ENCODE data around the gene PKN2.

PKN2 gene

GRCh38 chr1:88736633-88737248 is 52.7 kb downstream of the PKN2 start:
- no peak for DNase-seq

DNA sequence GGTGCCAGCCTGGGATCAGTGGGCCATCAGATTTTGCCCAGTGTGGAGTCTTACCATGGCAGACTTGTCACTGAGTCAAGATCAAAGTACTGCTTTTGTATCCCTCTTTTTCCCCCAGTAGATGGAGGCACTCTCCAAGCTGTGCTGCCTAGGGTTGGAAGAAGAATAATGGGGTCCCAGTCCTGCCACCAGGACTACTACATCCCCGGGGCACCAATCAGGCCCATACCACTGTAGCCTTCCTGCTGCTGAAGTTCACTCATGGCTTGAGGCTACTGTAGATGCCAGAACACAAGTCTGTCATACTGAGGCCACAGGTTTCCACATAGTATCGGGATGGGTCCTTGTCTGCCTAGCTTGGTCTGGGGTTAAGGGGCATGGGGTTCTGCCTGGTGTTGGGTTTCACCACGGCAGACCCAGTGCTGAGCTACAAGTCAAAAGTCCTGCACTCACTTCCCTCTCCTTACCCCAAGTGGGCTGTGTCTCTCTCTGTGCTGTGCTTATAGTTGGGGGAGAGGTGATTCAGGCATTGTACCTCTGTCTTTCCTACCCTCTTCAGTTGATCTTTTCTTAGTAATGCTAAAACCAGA is 53.4 kb downstream of the PKN2 start:
- no peak for DNase-seq

DNA sequence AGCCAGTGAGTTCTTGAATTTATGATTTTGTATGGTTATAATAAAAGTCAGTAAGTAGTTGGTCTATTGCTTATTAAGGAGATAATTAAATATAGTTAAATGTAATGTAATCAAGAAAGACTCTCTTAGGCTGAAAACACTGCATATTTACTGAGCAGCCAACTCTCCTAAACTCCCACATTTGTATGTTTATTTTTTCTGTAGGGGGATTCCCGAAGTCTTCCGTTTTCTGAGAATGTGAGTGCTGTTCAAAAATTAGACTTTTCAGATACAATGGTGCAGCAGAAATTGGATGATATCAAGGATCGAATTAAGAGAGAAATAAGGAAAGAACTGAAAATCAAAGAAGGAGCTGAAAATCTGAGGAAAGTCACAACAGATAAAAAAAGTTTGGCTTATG is 56.7 kb downstream of the PKN2 start:
- DNase-seq, result no peak

DNA sequence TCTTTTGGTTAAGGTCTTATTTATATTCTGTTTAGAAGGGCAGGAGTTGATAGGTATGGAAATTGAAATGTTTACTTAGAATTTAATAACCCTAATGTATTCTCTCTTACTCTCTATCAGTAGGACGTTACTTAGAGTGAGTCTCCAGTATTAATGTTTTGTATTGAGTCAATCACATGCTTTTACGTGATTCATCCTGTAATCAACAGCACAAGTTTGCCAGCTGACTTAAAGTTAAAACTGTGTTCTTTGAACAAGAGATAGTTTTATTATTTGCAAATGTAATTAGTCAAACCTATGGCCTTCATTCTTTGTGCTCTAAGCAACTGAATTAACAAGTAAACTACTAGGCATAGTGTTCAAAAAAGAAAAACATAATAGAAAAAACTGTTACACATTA is 57.3 kb downstream of the PKN2 start:
- DNase-seq, result no peak

GRCh38 chr1:88742531-88742930 is 58.5 kb downstream of the PKN2 start:
- DNase-seq, result no peak

DNA sequence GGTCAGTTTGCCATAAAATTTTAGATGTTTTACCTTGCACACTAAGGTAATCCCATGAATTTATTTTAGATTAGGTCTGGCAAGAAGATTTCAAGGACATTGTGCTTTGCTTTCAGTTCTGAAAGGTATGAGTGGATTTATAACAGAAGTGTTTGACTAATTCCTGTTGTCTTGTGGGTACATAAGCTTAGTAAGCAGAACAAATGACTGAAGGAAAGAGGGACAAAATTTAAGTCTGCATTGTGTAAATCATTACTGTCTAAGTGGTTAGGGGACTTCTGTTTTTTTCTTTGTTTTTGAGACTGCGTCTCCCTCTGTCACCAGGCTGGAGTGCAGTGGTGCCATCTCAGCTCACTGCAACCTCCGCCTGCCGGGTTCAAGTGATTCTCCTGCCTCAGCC is 60.1 kb downstream of the PKN2 start:
- no peak for DNase-seq

- no peak for DNase-seq
Observed at GRCh38 chr1:88746916-88747315, 62.8 kb downstream of the PKN2 start.

- DNase-seq, result no peak
Observed at GRCh38 chr1:88751714-88752113, 67.6 kb downstream of the PKN2 start.

GRCh38 chr1:88753506-88753905 is 69.4 kb downstream of the PKN2 start:
- no peak for DNase-seq

GRCh38 chr1:88763649-88764406 is 79.8 kb downstream of the PKN2 start:
- no peak for DNase-seq

DNA sequence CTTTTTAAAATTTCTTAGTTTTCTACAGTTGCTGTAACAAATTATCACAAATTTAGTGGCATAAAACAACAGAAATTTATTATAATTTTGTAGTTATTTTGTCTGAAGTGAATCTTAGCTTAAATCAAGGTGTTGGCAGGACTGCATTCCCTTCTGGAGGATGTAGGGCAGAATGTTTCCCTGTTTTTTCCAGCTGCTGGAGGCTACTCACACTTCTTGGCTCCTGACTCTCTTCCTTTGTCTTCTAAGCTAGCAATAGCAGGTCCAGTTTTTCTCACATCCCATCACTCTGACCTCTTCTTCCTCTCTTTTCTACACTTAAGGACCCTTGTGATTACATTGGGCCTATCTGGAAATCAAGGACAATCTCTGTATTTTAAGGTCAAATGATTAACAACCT is 84.1 kb downstream of the PKN2 start:
- no peak for DNase-seq

GRCh38 chr1:88768816-88769215 is 84.7 kb downstream of the PKN2 start:
- no peak for DNase-seq

- DNase-seq, result no peak
Observed at GRCh38 chr1:88773540-88774150, 89.6 kb downstream of the PKN2 start.

DNA sequence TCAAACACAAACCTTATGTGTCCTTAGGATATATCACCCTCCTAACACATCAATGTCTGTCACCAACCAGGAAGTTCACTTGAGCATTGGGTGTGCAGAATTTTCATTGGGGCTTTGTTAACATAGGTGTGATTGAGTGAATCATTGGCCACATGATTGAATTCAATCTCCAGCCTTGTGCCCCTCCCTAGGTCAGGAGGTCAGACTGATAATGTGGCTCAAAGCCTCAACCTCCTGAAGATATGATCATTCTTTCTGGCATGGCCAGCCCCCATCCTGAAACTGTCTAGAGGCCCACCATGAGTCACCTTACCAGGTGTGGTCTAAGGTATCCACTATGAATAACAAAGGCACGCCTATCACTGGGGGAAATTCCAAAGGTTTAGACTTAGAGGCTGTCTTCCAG is 90.1 kb downstream of the PKN2 start:
- DNase-seq, result no peak

DNA sequence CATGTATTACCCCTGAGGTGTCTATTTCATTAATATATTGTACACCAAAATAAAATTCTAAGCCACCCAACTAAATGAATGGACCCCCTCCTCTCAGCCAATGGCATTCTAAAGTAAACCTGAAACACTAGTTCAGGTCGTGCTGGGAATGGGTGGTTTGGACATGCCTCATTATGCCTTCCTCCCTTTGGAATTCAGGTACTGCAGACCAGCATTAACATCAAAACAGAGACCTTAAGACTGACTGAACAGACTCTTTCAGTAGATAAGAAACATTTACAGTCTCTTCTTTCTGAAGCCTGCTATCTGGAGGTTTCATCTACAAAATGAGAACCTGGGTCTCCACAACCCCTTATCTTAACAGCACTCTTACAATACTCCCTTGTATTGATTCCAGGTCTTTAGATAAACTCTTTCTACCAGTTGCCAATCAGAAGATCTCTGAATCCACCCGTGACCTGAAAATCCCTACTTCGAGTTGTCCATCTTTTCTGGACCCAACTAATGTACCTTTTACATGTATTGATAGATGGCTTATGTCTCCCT is 93.6 kb downstream of the PKN2 start:
- no peak for DNase-seq

DNA sequence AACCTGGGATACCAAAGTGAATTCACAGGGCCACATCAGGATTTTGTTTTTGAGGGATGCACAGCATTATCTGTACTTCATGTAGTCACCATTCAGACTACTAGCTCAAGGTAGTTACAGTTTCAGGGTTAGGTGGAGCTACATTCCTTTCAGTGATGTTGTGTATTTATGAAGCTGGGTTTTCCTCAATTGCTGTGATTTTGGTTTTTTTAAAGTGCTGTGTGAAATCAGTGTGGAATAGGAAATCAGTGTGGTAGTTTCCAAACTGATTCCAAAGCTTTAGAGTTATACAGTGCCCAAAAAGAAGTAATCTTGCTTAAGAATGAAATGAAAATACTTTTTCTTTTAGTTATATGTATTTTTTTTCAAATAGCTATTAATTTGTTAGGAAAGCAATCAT is 95.8 kb downstream of the PKN2 start:
- no peak for DNase-seq

DNA sequence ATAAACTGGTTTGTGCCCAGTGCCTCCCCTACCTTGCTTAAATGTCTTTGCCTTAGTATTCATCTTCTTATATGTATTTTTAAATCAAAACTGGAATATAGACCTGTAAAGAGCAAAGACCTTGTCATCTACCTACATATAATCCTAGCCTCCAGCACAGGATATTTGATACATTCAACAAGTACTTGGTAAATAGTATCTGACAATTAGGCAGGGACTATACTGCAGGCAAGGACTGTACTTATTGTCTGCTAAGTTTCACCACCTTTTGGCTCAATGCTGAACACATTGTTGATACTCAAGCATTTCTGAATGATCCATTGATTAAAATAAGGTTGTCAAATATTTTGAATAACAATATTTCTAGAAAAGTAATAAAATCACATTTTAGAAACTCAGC is 96.4 kb downstream of the PKN2 start:
- DNase-seq, result no peak

DNA sequence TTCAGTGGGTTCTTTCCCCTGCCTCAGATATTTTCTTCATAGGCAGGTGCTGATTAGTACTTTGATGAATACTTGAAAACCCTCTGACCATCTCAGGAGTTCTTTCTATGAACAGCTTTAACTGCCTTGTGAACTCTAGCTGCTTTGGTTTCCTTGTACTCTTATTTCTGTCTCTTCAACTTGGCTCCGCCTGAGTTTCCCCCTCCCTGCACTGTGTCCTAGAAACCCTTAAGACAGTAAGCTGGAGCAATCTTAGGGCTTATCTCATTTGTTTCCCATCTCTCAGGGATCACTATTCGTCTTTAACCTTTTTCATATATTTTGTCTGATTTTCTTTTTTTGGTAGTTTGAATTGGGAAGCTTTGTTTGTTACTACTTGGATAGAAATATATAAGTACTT is 99.1 kb downstream of the PKN2 start:
- DNase-seq, result no peak

- no peak for DNase-seq
Observed at GRCh38 chr1:88784551-88784950, 100.5 kb downstream of the PKN2 start.

DNA sequence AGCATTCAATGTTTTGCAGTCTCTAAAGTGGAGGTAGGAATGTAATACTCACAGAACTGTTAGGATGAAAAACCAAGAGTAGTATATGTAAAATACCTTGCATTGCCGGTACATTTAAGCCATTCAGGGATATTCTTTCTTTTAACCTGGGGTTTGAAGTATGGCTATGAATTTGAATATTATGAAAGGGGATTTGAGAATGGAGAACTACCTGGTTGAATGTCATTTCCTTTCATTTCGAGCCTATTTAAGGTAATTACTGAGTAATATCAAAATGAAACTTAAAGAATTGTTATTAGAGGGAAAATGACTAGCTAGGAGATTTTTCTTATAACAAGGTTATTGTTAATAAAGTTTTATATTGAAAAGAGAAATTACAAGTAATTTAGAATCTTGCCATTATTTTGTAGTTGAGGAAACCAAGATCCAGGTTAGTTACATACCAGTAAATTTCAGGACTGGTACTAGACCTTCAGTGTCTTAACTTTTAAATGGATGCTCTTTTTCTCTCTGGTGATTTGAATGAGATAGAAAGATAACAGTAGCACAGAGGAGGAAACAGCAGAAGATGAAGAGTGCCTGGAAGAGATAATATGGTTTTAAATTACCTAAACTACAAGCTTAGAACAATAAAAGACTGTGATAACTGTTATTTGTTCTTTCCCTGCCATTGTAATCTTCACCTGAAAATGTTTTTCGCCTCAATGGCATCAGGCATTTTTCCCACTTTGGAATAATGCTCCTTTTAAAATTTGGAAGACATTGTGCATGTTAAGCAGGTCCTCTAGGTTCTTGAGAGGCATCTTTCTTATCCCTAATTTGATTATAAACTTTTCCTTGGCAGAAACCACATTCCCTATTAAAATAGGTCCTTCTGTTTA is 103.2 kb downstream of the PKN2 start:
- no peak for DNase-seq

- DNase-seq, result no peak
Observed at GRCh38 chr1:88791192-88791591, 107.1 kb downstream of the PKN2 start.

DNA sequence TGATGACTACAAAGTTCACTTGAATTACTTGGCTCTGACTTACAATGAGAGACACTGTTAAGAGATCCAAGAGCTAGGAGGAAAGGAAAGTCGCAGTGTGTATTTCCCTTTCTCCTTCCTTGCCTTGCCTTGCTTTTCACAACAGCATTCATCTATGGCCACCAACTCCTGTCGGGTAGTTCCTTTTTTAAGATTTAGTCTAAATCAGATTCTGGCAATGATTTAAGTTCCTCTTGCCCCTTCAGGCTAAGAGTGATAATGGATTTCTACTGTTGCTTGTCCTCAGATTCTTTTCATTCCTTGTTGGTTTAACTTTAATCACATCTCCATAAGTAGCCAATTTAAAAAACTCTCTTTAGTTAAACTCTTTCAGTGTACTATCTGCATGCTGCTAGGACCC is 115.4 kb downstream of the PKN2 start:
- DNase-seq, result no peak
